Kidney capillary endothelial cell (primary cell): Measurements from ENCODE around the gene PLCB1.
"Not testable (repeated sequence)": the region's sequence is repeated elsewhere in the genome, so short reads cannot be mapped to it uniquely, and the experiment has no call there.

Experiments
- DNase-seq: peaks from one replicate; pipeline ENCODE4 v3.0.0-alpha.2; 2018; ENCODE audit warnings: low spot score

PLCB1 gene

DNA sequence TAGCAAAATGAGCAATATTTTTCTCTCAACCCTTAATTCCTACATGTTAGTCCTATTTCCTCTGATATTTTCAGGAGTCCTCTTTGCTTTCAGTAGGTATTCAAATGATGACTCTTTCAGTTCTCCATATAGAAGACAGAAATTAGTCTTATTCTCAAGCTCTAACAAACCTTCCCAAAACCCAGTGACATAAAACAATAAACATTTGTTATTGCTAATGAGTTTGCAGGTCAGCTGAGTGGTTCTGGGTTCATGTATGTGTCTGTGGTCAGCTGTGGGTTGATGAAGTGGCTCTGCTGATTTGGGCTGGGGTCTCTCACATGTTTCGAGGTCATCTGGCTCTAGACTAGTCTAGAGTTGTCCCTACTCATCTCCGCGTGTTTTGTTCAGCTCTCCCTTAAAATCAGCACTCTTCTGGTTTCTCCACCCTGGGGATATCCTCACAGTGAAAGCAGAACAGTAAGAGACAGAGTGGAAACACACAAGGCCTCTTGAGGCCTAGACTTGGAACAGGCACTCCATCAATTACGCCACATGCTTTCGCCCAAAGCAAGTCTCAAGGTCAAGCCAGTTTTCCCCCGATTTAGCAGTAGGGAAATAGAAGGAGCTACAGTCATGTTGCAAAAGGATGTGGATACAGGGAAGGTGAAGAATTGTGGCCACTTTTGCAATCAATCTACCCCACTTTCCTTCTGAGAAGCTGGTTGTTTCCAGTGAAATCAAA is 273.0 kb downstream of the PLCB1 start:
- DNase-seq, result no peak

DNA sequence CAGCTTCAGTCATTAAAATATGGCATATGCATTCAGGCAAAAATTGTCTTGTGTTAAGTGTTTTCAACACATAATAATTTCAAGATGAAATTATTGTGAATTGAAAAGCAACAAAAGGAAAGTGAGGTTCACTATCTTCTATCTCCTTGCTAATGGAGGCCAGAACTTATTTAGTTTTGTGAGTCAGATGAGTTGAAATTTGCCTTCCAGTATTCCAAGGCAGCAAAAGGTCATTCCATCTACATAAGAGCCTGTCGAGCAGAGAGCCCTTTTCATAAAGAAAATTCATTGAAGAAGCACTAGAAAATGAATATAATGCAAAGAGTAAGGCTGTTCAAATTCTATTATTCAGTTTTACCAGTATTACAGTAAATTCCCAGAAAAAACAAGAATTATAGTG is 274.3 kb downstream of the PLCB1 start:
- no peak for DNase-seq

DNA sequence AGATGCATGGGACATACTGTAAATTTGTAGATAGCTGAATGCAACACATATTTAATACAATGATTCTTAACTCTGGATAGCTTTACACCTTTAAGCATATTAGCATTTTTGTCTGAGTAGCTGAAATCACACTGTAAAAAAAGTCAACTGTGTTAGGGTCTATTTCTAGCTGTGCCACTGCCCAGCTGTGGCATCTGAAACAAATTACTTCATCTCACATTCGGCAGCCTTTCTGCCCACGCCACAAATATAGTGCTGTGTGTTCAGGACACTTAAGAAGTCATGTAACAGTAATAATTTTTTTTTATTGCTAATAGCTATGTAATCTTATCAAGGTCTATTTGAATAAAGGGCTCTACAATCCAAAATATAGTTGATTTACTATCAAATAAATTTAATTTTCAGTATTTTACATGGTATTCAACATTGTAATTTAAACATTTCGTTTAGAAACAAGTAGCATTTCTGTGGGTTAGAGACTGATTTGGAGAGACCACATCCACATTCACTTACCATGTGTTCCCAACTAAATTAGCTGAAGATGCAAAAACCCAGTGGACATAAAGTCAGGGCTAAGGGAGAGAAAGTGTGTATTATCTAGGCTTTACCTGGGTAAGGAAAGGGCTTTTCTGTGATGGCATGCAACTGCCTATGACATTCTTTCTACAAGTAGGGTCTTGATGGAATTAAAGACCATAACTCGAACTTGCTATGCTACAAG is 276.7 kb downstream of the PLCB1 start:
- DNase-seq, result no peak

DNA sequence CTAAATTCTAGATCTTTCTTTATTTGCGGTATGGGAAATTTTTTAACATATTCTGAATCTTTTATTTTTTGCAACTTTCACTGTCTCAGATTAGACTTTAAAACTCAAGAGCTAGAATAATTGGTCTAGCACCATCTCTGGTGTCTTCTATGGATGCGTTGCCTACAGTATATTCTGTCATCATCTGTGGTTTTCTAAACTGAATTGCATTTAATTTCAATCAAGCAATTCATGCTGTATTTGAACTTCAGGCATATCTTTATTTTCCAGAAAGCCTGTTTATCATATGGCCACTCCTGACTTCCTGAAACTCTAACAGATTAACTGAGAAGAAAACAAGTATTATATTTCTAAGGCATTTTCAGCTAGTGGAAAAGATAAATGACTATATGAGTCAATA is 281.6 kb downstream of the PLCB1 start:
- no peak for DNase-seq

DNA sequence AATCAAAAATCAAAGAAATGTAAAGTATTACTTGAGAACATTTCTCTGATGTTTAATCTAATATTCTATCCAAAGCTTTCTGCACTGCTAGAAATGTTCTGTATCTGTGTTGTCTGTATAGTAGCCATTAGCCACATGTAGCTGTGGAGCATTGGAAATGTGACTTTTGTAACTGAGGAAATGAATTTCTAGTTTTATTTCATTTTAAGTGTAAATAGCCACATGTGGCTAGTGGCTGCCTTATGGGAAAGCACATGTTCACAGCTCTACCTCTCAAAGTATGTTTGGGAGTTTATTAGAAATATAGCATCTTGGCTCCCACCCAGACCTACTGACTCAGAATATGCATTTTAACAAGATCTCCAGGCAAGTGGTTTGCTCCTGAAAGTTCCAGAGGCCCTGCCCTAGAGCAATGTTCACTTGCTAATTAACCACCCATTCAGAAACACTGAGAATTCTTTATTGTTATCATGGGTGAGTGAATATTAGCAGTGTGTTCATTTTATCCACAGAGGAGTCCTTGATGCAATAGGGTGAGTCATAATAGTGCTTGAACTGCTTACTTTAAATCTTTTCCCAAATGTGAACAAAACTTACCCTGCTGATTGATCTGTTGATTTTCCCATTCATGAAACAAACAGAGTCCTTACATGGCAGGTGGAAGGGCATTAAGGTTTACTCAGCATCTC is 282.7 kb downstream of the PLCB1 start:
- DNase-seq, result no peak

DNA sequence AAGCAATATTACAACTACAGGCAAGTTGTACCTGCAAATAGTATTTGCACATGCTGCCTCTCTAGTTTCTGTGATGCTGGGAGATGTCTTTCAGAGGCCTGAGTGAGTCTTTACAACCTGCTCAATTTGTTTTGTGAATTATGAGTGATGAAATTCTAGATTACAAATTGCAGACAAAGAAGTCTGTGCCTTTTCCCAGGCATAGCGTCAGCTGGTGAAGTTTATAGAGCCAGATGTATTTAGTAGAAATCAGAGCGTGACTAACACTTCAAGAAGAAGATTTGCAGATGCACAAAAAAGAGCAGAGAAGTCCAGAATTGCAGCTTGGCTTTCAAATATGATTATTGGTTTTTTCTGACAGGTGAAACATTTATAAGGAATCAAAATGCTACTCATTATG is 289.9 kb downstream of the PLCB1 start:
- no peak for DNase-seq

DNA sequence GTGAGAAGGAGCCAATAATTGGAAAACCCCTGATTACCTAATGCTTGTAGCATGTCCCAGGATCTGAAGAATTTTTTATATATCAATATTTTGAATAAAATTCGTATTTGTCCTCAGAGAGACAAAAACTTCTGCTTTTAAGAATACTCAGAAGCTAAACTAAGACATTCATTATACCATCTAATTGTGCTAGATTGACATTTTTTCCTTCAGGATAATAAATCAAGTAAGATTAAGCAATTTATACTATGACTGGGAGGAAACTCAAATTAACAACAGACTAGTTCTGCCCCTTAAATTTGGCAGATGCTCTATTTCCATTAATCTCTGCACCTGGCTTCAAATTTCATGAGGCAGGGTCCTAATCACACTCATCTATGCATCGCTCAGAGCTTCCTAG is 291.4 kb downstream of the PLCB1 start:
- no peak for DNase-seq

DNA sequence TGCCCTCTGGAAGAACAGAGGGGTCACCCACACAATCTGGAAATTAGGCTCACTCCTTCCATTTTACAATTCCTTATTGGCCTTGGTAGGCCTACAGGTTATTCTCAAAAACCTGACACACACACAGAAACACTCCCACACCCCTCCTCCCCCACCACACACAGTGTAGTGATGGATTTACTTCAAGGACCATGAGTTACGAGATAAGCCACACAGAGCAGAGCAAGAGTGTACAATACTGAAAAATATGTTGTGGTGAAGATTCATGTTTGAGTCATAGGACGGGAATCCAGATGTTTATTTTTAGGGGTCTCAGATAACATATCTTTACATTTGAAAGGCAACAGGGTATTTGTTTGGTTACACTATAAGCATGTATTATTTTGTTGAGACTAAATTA is 291.9 kb downstream of the PLCB1 start:
- no peak for DNase-seq

DNA sequence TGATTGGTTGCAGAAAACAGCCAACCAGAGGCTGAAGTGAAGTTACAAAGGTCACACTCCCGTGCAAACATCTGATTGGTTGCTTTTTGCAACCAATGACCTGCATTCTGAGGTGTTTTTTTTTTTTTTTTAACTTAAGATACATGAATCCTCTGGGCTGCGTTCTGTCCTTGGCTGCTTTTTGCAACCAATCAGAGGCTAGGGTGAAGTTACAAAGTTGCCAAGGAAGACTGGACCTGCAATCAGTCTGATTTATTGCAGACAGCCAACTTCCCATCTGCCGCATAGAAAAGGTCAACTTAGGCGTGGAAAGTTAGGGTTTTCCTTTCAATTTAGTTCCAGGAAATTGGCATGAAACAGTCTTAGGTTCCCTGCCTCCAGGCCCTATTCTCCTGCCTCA is 292.9 kb downstream of the PLCB1 start:
- no peak for DNase-seq

DNA sequence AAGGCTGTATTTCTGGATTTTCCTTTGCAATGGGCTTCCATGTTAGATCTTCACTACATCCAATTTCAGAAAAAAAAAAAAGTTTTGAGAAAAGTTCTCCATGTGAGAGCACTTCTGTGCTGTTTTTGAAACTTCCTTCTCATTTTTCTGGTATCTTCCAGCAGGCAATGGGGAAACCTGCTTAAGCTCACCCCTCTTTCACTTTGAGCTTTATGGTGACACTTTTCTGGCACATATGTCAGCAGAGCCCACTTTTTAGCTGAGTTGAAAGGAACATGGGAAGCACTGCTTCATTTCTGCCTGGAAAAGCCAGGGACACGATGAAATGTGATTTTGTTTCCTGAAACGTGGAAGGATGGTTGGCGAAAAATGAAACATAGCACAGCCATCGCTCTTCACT is 293.7 kb downstream of the PLCB1 start:
- no peak for DNase-seq

DNA sequence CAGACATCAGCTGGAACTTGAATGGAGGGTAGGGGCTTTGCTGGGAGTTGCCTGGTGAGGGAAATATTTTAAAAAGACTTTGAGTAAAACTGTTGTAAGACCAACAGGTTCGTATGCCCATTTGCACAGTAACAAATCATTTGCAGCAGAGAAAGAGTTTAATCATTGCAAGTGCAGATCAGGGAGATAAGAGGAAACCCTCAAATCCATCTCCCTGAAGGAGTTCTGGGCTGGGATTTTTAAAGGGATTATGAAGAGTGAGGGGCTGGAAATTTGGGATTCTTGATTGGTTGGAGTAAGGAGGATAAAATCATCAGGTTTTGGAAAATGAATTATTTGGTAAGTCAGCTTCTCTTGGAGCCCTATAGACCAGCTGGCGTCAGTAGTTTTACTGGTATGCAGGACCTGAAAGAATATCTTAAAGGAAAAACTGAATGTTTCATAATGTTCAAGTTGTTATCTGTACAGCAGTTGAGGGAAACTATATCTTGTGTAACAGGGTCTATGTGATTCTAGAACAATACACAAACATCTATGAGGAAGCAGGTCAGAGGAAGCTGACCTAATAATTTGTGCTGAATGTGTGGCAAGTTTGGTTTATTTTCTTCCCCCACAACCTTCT is 295.5 kb downstream of the PLCB1 start:
- DNase-seq, result peak; percentile 38

DNA sequence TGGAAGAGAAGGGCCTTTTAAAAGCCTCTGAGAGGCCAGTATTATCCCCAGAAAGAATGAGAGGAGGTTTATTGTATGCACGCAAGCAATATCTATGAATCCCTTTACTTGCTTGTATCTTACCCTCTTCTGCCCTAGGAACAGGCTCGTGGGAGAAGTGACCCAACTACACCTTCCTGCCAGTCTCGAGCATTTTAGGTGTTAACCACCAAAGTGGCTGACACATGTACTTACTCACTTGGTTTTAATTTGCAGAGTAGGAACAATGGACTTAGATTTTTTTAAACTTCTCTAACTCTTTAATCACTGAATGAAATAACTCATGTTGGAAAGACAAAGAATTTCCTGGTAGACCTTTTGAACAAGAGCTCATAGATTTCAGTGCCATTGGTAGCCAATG is 296.9 kb downstream of the PLCB1 start:
- DNase-seq, result no peak

DNA sequence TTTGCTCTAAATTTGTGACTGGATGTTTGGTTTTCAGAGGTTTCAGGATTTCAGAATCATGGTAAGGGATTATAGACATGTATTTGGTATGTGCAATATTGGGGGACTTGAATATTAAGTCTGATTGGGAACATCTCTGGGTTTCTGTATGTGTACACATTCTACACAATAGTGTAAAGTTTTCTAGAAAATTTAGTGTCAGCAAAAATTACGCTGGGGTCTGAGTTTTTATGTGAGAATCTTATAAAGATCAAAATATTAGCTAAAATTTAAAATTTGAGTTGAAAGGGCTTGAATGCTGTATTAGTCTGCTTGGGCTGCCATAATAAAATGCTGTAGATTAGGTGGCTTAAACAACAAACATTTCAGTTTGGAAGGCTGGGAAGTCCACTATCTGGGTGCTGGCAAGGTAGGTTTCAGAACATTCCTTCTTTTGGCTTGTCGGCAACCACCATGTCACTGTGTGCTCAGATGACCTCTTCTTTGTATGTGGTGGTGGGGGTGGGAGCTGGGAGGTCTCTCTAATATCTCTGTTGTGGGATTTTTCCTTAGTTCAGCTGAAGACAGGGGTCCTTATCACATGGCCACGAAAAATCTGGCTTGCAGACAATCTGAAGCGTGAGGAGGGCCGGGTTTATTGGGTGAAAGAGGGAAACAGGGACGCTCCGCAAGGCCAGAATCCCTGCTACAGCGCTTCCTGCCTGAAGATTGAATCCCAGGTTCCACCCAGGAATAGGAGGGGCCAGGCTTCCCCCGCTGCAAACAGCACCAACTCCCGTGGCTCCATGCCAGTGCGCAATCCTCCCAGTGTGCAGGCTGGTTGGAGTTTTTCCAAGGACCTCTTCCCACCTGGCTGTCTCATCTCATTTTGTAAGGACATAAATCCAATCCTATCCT is 299.7 kb downstream of the PLCB1 start:
- DNase-seq, result peak; percentile 39

DNA sequence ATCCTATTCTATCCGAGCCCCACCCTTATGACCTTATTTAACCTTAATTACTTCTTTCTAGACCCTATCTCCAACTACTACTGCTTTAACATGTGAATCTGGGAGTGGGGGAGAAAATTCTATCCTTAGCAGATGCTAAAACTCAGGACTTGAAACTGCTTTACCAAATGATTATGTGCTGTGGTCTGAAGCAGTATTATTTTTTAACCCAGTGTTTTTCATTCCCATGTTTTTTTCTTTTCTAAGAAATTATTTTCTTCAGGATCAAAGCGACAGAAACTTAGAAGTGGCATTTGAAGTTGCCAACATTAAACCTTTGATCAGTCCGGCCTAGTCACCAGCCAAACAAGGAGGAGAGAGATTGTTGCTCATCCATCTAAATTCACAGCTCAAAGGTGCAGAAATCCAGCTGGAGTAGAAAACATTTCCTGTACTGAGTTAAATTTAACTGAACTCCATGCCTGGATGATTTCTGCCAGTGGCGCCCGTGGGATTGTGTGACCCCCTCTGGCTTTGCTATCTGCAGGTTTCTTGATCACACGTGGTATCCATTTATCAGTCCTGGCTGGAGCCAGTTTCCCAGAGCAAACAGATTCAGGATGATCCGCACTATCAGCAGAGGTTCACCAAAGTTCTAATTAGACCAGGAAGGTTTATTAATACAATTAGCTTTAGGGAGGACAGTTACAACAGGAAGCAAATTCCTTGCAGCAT is 300.5 kb downstream of the PLCB1 start:
- peak; percentile 37 for DNase-seq

DNA sequence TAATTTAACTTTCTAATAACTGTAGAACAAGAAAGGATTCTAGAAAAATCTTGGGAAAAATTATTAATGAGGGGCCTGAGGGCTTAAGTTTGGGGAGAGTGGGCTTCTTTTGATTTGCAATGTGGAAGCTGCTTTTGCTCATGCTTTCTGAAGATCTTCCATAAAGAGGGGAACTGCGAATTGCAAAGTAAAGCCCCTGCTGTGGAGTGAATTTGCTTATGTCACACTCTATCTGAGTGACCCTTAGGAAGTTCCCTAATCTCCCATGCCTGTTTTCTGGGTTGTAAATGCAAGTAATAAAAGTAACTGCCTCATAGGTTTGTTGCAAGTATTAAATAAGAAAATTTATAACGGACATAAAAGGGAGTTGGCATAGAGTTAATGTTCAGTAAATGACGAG is 301.2 kb downstream of the PLCB1 start:
- DNase-seq, result no peak

DNA sequence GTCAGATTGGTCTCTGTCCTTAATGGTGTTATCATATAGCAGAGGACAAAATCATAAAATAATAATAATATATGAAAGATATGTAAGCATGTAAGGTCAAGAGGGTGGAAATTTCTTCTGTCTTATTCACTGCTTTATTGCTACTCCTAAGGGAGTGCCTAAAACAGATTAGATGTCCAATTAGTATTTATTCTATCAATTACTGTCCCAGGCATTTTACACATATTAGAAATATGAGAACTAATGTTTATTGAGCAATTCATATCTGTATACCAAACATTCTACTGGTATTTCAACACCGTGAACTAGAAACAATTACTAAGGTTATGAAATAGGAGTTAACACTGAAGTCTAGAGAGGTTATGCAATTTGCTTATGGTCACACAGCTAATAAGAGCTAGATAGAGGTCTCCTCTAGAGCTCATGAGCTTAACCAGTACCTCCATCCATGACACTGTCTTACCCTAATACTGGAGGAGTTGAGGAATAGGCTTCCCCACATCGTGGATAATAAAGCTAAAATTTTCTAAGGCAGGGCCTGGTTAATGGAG is 302.3 kb downstream of the PLCB1 start:
- DNase-seq, result no peak

DNA sequence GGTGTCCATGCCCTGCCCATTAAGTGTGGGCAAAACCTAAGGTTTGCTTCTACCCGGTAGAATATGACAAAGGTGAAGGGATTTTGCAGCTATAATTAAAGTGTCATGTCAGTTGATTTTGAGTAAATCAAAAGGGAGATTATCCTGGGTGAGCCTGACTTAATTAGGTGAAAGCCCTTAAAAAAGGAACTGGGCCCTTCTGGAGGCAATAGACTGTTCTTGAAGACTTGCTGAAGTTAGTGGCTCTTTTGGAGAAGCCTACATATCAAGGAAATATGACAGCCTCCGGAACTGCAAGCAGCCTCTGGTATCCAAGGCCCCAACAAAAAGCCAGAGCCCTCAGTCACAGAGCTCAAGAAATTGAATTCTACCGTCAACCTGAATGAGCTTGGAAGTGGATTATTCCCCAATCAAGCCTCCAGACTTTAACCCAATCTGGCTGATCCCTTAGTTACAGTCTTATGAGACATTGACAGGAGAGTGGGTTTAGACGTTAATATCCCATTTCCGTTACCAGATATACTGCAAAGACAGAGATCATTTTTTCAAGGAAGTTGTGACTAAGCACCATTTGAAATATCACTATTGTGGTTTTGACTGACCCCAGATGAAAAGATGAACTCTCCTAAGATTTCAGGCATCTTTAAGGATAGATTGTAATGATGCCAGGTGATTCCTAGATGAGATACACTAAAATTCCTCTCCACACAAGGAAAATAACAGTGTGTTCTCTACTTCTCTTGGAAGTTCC is 303.4 kb downstream of the PLCB1 start:
- DNase-seq, result peak; percentile 30

DNA sequence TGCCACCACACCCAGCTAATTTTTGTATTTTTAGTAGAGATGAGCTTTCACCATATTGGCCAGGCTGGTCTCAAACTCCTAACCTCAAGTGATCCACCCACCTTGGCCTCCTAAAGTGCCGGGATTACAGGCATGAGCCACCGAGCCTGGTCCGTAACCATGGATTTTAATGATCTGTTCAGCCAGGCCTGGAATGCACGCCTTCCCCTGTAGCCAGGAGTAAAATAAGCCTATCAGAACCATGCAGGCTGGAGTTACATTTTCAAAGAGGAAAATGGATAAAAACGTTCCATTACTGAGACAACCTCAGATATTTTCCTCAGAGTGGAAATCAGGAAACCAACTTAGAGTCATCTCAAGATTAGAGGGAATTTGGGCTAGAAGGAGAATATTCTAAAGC is 304.9 kb downstream of the PLCB1 start:
- DNase-seq, result not testable (repeated sequence)

DNA sequence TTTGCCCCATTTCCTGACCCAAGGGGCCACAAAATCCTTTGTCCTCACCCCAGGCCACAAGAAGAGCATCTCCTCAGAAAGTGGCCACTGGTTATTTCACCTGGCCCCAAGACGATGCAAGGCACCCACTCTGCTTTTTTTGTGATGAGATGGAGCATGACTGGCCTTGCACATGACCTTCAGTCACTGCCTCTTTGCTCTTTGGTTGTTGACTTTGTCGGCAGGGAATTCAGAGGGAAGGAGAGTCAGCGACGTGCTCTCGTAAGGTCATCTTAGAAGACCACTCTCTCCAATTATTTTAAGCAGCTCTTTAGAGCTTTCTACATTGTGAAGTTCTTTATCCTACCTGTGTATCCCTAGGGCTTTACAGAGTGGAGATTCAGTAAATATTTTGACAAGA is 306.7 kb downstream of the PLCB1 start:
- no peak for DNase-seq

DNA sequence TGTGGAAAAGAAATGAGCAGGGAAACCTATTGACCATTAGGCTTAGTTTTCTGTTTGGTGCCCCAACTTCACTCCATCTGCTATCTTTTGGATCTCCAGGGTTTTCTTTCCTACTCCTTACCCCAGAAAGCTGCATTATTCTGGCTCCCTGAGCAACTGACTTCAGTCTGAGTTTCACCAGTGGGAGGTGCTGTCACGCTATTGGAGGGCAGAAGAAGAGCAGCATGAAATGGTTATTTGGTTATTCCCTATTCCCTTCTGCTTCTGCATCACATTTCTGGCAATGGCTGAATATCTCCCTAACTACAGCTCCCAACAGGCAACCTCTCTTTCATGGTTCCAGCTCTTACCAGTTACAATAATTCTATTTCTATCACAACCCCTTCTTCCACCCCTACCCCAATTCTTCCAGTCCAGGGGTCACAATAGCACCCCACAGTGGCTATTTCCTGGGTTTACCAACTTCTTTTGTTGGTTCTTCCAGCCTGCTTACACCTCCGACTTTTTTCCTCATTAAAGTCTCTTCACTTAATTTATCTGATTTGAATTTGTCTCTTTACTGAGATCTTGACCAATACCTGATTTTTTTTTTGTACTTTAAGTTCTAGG is 311.5 kb downstream of the PLCB1 start:
- no peak for DNase-seq
